Measurements from ENCODE around the gene WDR38. TPM values are rescaled to one million over a fixed set of nuclear protein-coding genes. Genes with fewer than 3 reads are reported as not detected.

Gene WDR38
- not detected in 2 replicates for total RNA-seq

- no peaks in the 10 kb centered on the region for H3K79me2 ChIP-seq (ENCODE audit: insufficient read depth, low read length)
- H3K4me1 ChIP-seq (ENCODE audit: insufficient read depth, low read length): peaks cover 10% of the 10 kb centered on the region
- H3K9me3 ChIP-seq (ENCODE audit: low read depth, low read length): no peaks in the 10 kb centered on the region
- peaks cover 15% of the 10 kb centered on the region for H3K36me3 ChIP-seq (ENCODE audit: insufficient read depth, low read length)
- peaks cover 2% of the 10 kb centered on the region for H3K27me3 ChIP-seq (ENCODE audit: insufficient read depth, low read length)
- TF ChIP-seq CTCF (IDR thresholded peaks at IDR 0.05; ENCODE audit: extremely low read depth, low read depth, low read length): peak; percentile 74
- DNase-seq (ENCODE audit: insufficient read length, low spot score, missing footprints): peak; percentile 98
- H4K20me1 ChIP-seq (ENCODE audit: insufficient read depth, low read length): peaks cover 20% of the 10 kb centered on the region
- peak within 1 kb of the TSS; percentile 71 for H3K4me3 ChIP-seq (ENCODE audit: insufficient read depth, low read length)
- H2AFZ ChIP-seq (ENCODE audit: low read length): peak within 1 kb of the TSS; percentile 80
- H3K27ac ChIP-seq (ENCODE audit: low read depth, low read length): no peak within 1 kb of the TSS
- peak within 1 kb of the TSS; percentile 85 for H3K4me2 ChIP-seq (ENCODE audit: insufficient read depth, low read length)
Observed at GRCh38 chr9:124852829-124853531, at the start of gene WDR38. WDR38 (plus strand) TSS chr9:124853460; CDS start chr9:124853532, 72 bp downstream.

DNA sequence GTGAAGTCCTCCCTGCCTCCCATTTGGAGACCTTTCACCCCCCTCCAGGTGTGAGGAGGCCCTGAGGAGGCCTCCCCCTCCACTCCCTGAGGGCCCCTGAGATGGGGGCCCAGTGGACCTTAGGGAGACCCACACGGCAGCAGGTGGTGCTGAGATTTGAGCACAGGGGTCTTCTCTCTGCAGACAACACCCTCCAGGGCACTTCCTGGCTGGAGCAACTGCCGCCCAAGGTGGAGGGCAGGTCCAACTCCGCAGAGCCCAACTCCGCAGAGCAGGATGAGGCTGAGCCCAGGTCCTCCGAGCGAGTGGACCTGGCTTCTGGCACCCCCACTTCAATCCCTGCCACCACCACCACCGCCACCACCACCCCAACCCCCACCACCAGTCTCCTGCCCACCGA lies 49.3 kb upstream of the WDR38 start:
- Histone ChIP-seq H4K20me1 (ENCODE audit: insufficient read depth, low read length) (no peaks in the 10 kb centered on the region), H3K79me2 (ENCODE audit: insufficient read depth, low read length) (no peaks in the 10 kb centered on the region), H3K27ac (ENCODE audit: low read depth, low read length) (no peak overlapping the region), H3K27me3 (ENCODE audit: insufficient read depth, low read length) (no peaks in the 10 kb centered on the region), H3K4me2 (ENCODE audit: insufficient read depth, low read length) (no peak overlapping the region), H2AFZ (ENCODE audit: low read length) (no peak overlapping the region), H3K36me3 (ENCODE audit: insufficient read depth, low read length) (no peaks in the 10 kb centered on the region), H3K4me3 (ENCODE audit: insufficient read depth, low read length) (no peak overlapping the region), H3K9me3 (ENCODE audit: low read depth, low read length) (no peaks in the 10 kb centered on the region), H3K4me1 (ENCODE audit: insufficient read depth, low read length) (no peaks in the 10 kb centered on the region)
- no peak for DNase-seq (ENCODE audit: insufficient read length, low spot score, missing footprints)
- no peak for TF ChIP-seq CTCF (IDR thresholded peaks at IDR 0.05; ENCODE audit: extremely low read depth, low read depth, low read length)

DNA sequence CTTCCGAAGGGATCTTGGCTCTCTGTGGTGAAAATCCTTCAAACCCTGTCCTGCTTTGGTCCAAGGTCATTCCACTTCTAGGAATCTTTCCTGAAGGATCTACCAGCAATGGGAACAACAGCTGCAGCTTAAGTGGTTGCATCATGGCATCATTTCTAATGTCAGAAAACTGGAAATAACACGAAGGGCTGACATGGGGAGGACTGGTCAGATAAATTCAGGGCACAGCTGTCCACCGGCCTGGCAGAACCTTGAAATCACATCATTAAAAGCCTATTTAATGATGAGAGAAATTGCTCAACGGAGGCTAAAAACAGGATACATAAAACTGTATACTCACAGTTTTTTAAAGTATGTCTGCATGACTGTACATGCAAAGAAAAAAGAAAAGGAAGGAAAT lies 48.1 kb upstream of the WDR38 start:
- H3K4me2 ChIP-seq (ENCODE audit: insufficient read depth, low read length): no peak overlapping the region
- H3K4me1 ChIP-seq (ENCODE audit: insufficient read depth, low read length): no peaks in the 10 kb centered on the region
- H3K4me3 ChIP-seq (ENCODE audit: insufficient read depth, low read length): no peak overlapping the region
- no peak for DNase-seq (ENCODE audit: insufficient read length, low spot score, missing footprints)
- H3K9me3 ChIP-seq (ENCODE audit: low read depth, low read length): no peaks in the 10 kb centered on the region
- no peaks in the 10 kb centered on the region for H3K79me2 ChIP-seq (ENCODE audit: insufficient read depth, low read length)
- H3K27ac ChIP-seq (ENCODE audit: low read depth, low read length): no peak overlapping the region
- H3K36me3 ChIP-seq (ENCODE audit: insufficient read depth, low read length): no peaks in the 10 kb centered on the region
- no peak overlapping the region for H2AFZ ChIP-seq (ENCODE audit: low read length)
- H4K20me1 ChIP-seq (ENCODE audit: insufficient read depth, low read length): no peaks in the 10 kb centered on the region
- no peak for TF ChIP-seq CTCF (IDR thresholded peaks at IDR 0.05; ENCODE audit: extremely low read depth, low read depth, low read length)
- H3K27me3 ChIP-seq (ENCODE audit: insufficient read depth, low read length): no peaks in the 10 kb centered on the region

GRCh38 chr9:124808246-124808956 lies 44.9 kb upstream of the WDR38 start:
- Histone ChIP-seq H4K20me1 (ENCODE audit: insufficient read depth, low read length) (no peaks in the 10 kb centered on the region), H3K4me2 (ENCODE audit: insufficient read depth, low read length) (no peak overlapping the region), H3K79me2 (ENCODE audit: insufficient read depth, low read length) (no peaks in the 10 kb centered on the region), H3K9me3 (ENCODE audit: low read depth, low read length) (no peaks in the 10 kb centered on the region), H3K27me3 (ENCODE audit: insufficient read depth, low read length) (no peaks in the 10 kb centered on the region), H2AFZ (ENCODE audit: low read length) (no peak overlapping the region), H3K4me1 (ENCODE audit: insufficient read depth, low read length) (peaks cover 25% of the 10 kb centered on the region), H3K4me3 (ENCODE audit: insufficient read depth, low read length) (no peak overlapping the region), H3K36me3 (ENCODE audit: insufficient read depth, low read length) (no peaks in the 10 kb centered on the region), H3K27ac (ENCODE audit: low read depth, low read length) (no peak overlapping the region)
- no peak for DNase-seq (ENCODE audit: insufficient read length, low spot score, missing footprints)
- no peak for TF ChIP-seq CTCF (IDR thresholded peaks at IDR 0.05; ENCODE audit: extremely low read depth, low read depth, low read length)
